ENCODE data around the gene BCKDHA.
"Not testable (repeated sequence)": the region's sequence is repeated elsewhere in the genome, so short reads cannot be mapped to it uniquely, and the experiment has no call there.

BCKDHA gene

DNA sequence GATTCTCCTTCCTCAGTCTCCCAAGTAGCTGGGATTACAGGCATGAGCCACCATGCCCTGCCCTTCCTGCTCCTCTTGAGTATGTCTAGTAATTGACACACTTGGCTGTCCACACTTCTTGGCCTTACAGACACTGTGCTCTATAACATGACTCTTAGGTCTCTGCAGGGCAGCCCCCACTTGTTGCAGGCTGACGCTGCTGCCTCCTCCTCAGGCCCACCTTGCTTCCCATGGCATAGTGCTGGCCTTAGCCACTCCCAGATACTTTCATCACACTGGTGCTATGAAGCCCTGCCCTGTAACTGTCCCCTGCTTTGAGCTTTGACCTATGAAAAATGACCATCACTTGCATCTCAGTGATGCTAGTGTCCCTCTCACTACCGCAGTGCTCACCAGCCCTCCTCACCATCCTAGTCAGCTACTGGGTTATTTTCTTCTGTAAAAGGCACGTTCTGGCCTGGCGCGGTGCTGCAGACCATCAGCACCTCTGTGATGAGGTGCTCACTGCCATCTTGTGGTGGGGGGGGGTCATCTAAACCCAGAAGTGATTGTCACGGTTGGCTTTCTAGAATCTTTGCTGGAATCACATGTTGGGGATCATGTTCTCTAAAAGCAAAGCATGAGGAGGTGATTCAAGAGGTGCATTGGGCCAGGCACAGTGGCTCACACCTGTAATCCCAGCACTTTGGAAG is 55.1 kb downstream of the BCKDHA start:
- FAIRE-seq, result no peak

DNA sequence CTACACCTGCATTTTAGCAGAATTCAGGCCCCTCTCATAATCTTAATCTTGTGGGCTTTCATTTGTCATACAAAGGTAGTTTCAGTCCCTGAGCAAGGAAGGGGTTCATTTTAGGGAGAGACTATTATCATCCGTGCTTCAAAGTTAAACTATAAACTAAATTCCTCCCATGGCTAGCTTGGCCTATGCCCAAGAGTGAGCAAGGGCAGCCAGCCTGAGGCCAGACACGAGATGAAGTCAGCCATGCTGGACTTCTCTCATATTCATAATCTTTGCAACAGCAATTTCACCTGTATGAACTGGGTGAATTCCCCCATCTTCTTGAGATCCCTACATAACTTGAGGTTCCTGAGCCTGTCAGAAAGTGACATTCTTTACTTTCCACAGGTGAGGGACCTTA is 58.3 kb downstream of the BCKDHA start:
- FAIRE-seq, result no peak

DNA sequence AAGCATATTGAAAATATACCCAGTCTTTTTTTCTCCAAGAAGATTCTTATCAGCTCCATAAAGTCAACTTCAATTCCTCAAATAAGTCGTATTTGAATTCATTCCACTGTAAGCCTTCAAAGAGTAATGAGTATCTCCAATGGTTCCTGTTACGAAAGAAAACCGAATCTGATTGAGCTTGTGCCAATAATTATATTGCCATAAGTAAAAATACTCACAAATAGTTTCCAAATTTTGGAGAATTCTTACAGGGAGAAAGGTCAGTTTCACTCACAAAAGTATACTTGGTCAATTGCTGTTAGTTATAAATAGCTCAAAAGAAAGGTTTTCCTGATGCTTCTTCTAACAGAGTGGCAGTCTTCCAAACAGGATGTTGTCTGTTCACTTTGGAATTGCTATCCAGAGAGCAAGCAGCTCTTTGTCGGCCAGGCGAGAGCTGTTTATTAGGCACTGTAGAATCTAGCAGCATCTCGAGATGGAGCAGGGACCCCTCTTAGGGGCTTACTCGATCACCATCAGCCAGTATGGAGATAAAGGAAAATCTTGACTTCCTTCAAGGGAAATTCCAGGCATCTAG is 58.8 kb downstream of the BCKDHA start:
- no peak for FAIRE-seq

DNA sequence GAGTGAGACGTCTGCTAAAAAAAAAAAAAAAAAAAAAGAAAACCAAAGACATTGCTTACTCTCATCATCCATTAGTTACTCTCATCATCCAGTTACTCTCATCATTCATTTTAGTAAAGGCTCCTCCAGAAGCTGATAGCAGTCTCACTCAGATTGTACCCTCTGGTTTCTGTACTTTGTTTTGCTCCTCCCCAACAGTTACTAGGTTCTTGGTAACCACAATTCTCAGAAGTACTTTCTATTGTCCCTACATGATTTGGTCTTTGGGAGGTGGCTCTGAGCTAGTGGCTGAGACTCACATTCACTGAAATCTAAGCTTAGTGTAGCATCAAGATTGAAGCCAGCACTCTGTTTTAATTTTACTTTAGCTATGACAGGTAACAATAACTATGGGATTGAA is 59.6 kb downstream of the BCKDHA start:
- FAIRE-seq, result no peak

DNA sequence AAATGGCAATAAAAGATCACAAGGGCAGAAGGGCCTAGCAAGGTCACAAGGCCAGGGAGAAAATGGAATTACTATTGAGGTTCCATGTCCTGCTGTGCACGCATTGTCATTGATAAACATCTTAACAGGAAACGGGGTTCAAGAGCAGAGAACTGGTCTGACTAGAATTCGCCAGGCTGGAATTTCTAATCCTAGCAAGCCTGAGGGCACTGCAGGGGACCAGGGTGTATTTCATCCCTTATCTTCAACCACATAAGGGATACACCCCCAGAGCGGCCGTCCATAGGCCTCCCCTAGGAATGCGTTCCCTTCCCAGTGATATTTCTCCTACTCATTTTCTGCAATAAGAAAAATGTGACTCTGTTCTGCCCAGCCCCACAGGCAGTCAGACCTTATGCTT is 64.9 kb downstream of the BCKDHA start:
- no peak for FAIRE-seq

DNA sequence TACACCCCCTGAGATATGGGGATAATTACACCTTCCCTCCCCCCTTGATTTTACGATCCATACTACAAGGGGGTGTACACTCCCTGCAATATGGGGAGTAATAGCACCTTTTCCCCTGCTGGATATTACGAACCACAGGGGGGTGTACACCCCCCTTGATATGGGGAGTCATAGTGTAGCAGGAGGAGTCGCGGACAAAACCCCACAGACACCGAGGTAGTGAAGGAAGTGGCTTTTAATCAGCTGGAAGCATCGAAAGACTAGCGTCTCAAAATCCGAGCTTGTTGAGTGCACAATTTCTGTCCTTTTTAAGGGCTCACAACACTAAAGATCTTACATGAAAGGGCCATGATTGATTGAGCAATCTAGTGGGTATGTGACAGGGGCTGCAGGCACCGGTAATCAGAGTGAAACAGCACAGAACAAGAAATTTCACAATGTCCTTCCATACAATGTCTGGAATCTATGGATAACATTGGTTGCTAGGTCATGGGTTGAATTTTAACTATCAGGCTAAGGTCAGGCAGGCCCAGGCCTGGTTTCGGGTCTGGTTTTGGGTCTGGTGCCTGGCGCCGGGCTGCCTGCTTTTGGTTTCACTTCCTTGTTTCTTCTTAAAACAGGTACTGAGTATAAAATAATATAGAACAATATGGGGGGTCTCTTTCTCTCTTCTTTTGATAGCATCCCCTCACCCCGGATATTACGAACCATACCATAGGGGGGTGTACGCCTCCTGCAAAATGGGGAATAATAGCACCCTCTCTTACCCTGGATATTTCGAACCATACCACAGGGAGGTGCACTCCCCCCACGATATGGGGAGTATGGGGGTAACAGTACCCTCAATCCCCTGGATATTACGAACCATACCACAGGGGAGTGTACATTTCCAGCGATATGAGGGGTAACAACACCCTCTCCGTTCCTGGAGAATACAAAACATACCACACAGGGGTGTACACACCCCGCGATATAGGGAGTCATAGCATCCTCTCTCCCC is 65.9 kb downstream of the BCKDHA start:
- not testable (repeated sequence) for FAIRE-seq
